Islet of Langerhans (tissue), 1 donor: ENCODE results near the gene ASTN1.

ENCODE experiments used
- FAIRE-seq: peaks from one replicate; lab custom pipeline; 2011; peaks lifted over from hg19 to GRCh38; lab: Jason Lieb, UNC

The ASTN1 gene

GRCh38 chr1:176826265-176826664, 338.2 kb downstream of the ASTN1 start:
- FAIRE-seq: no peak

GRCh38 chr1:176820391-176821031, 344.0 kb downstream of the ASTN1 start:
- FAIRE-seq: no peak

GRCh38 chr1:176816232-176816631, 348.3 kb downstream of the ASTN1 start:
- FAIRE-seq: no peak

GRCh38 chr1:176815621-176816020, 348.9 kb downstream of the ASTN1 start:
- no peak for FAIRE-seq

- FAIRE-seq: no peak
Measured at GRCh38 chr1:176811511-176812288, 352.8 kb downstream of the ASTN1 start.

- no peak for FAIRE-seq
Measured at GRCh38 chr1:176809292-176809691, 355.2 kb downstream of the ASTN1 start.
